Activated naive CD4-positive, alpha-beta T cell treated with anti-CD3 and anti-CD28 coated beads, Interleukin-2, amount 10 ng/mL, durations not matched to agents 7 days and 5 days (primary cell): ENCODE measurements around the gene SLC14A1.
A peak's percentile ranks its signal among the peaks of the same experiment; 100 is the strongest.

ENCODE experiments used
- CTCF ChIA-PET: fragments of 350-600 bp; sonication (Branson Sonifier 250); formaldehyde crosslinking; loops from one replicate; lab custom pipeline; 2021; ENCODE audit warnings: antibody characterized with exemption; lab: Charles Lee
- DNase-seq: peaks from one replicate; pipeline ENCODE4 v3.0.0-alpha.2; 2020
- H3K27ac Mint-ChIP-seq: one replicate; pipeline ENCODE4 v1.8.0; 2021; ENCODE audit warnings: mild to moderate bottlenecking, moderate library complexity, mixed read lengths
- H3K27me3 Mint-ChIP-seq: one replicate; pipeline ENCODE4 v1.8.0; 2021; ENCODE audit warnings: mild to moderate bottlenecking, mixed read lengths
- H3K36me3 Mint-ChIP-seq: one replicate; pipeline ENCODE4 v1.8.0; 2021; ENCODE audit warnings: mixed read lengths
- H3K4me1 Mint-ChIP-seq: one replicate; pipeline ENCODE4 v1.8.0; 2021; ENCODE audit warnings: mixed read lengths
- H3K4me3 Mint-ChIP-seq: one replicate; pipeline ENCODE4 v1.8.0; 2021; ENCODE audit warnings: mild to moderate bottlenecking, moderate library complexity, mixed read lengths
- H3K9me3 Mint-ChIP-seq: one replicate; pipeline ENCODE4 v1.8.0; 2021; ENCODE audit warnings: mixed read lengths

SLC14A1 gene

DNA sequence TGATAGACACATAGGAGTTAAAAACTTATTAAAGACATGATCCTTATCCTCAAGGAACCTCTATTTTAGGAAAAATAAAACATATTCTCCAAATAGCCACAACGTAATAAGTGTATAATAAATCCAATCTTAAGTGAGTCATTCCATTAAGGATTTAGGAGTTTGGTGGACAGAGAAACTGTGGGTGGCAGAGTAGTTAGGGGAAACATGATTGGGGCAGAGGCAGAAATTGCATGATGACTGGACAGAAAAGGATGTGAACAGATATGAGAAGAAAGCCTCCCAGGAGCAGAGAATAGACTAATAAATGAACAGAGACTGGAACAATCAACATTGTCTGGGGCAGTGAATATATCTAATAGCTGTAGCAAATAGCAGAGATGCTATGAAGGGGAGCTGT lies 53.4 kb downstream of the SLC14A1 start:
- H3K27ac Mint-ChIP-seq, result no peak overlapping the region
- H3K9me3 Mint-ChIP-seq, result no peaks in the 10 kb centered on the region
- DNase-seq, result no peak
- H3K36me3 Mint-ChIP-seq, result no peaks in the 10 kb centered on the region
- H3K4me1 Mint-ChIP-seq, result peaks cover 23% of the 10 kb centered on the region
- CTCF ChIA-PET, result no interaction called here
- peaks cover 48% of the 10 kb centered on the region for H3K27me3 Mint-ChIP-seq
- H3K4me3 Mint-ChIP-seq, result no peak overlapping the region

- H3K27ac Mint-ChIP-seq, result no peak overlapping the region
- H3K36me3 Mint-ChIP-seq, result no peaks in the 10 kb centered on the region
- H3K27me3 Mint-ChIP-seq, result peaks cover 40% of the 10 kb centered on the region
- H3K9me3 Mint-ChIP-seq, result no peaks in the 10 kb centered on the region
- CTCF ChIA-PET, result no interaction called here
- DNase-seq, result no peak
- H3K4me1 Mint-ChIP-seq, result peaks cover 7% of the 10 kb centered on the region
- H3K4me3 Mint-ChIP-seq, result no peak overlapping the region
These were observed 56.6 kb downstream of the SLC14A1 start for GRCh38 chr18:45780568-45780967.

GRCh38 chr18:45782662-45783061 lies 58.7 kb downstream of the SLC14A1 start:
- Mint-ChIP-seq H3K9me3 (no peaks in the 10 kb centered on the region), H3K27me3 (peaks cover 30% of the 10 kb centered on the region), H3K27ac (no peak overlapping the region), H3K36me3 (no peaks in the 10 kb centered on the region), H3K4me3 (no peak overlapping the region), H3K4me1 (peaks cover 2% of the 10 kb centered on the region)
- CTCF ChIA-PET, result no interaction called here
- no peak for DNase-seq

GRCh38 chr18:45783097-45784075 lies 59.4 kb downstream of the SLC14A1 start:
- H3K27ac Mint-ChIP-seq, result no peak overlapping the region
- H3K9me3 Mint-ChIP-seq, result no peaks in the 10 kb centered on the region
- peaks cover 2% of the 10 kb centered on the region for H3K4me1 Mint-ChIP-seq
- CTCF ChIA-PET, result no interaction called here
- H3K27me3 Mint-ChIP-seq, result peaks cover 26% of the 10 kb centered on the region
- H3K4me3 Mint-ChIP-seq, result no peak overlapping the region
- no peak for DNase-seq
- H3K36me3 Mint-ChIP-seq, result no peaks in the 10 kb centered on the region

GRCh38 chr18:45785134-45785533 lies 61.2 kb downstream of the SLC14A1 start:
- Mint-ChIP-seq H3K9me3 (no peaks in the 10 kb centered on the region), H3K27me3 (peaks cover 18% of the 10 kb centered on the region), H3K4me1 (peaks cover 2% of the 10 kb centered on the region), H3K27ac (no peak overlapping the region), H3K36me3 (no peaks in the 10 kb centered on the region), H3K4me3 (no peak overlapping the region)
- CTCF ChIA-PET, result no interaction called here
- DNase-seq, result peak; percentile 36

DNA sequence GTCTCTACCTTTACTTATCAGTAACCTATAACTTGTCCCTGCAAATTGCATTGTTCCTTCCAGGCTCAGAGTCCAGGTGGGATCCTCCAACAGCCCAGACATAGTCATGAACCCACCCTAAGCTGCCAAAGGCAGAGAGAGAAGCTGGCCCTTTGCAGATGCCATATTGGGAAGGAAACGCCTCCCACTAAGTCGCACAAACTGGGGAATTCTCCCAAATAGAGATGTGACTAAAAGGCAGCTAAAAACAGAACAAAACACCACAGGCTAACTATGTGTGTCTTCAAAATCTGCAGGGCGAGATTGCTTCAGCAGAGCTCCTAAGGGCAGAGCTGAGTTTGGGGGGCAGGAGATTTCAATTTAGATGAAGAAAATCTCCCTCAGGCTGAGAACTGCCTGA lies 63.0 kb downstream of the SLC14A1 start:
- Mint-ChIP-seq H3K9me3 (no peaks in the 10 kb centered on the region), H3K27me3 (peaks cover 16% of the 10 kb centered on the region), H3K36me3 (no peaks in the 10 kb centered on the region), H3K27ac (no peak overlapping the region), H3K4me3 (no peak overlapping the region), H3K4me1 (peaks cover 2% of the 10 kb centered on the region)
- CTCF ChIA-PET, result interaction anchor here (0.9 to 1.2 kb wide), 2 partner anchors 19 to 121 kb away, joined by 3 to 7 read pairs; no protein-coding TSS in a partner anchor
- DNase-seq, result no peak

DNA sequence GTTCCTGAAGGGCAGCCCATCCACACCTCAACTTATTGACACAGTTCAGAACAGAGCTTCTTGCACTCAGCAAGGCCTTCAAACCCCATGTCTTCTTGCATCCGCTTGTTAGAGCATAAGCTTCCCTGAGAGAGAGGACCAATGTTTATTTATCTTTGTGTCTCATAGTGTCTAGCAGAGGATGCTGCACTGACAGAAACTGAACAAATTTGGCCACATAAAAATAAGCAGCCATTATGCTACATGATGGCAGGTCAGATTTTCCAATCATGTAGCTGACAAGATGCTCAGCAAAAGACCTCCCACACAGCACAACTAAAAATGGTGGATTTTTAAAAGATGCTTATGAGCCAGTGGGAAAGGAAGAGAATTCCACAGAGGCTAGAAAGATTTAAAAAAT lies 63.4 kb downstream of the SLC14A1 start:
- Mint-ChIP-seq H3K4me3 (no peak overlapping the region), H3K36me3 (no peaks in the 10 kb centered on the region), H3K27ac (no peak overlapping the region), H3K4me1 (peaks cover 2% of the 10 kb centered on the region), H3K27me3 (peaks cover 15% of the 10 kb centered on the region), H3K9me3 (no peaks in the 10 kb centered on the region)
- CTCF ChIA-PET, result interaction anchor here (0.9 to 1.2 kb wide), 2 partner anchors 18 to 122 kb away, joined by 3 to 7 read pairs; no protein-coding TSS in a partner anchor
- no peak for DNase-seq

GRCh38 chr18:45788861-45789260 lies 64.9 kb downstream of the SLC14A1 start:
- Mint-ChIP-seq H3K9me3 (no peaks in the 10 kb centered on the region), H3K27me3 (peaks cover 12% of the 10 kb centered on the region), H3K27ac (no peak overlapping the region), H3K4me3 (no peak overlapping the region), H3K36me3 (no peaks in the 10 kb centered on the region), H3K4me1 (peaks cover 2% of the 10 kb centered on the region)
- DNase-seq, result no peak
- CTCF ChIA-PET, result no interaction called here

DNA sequence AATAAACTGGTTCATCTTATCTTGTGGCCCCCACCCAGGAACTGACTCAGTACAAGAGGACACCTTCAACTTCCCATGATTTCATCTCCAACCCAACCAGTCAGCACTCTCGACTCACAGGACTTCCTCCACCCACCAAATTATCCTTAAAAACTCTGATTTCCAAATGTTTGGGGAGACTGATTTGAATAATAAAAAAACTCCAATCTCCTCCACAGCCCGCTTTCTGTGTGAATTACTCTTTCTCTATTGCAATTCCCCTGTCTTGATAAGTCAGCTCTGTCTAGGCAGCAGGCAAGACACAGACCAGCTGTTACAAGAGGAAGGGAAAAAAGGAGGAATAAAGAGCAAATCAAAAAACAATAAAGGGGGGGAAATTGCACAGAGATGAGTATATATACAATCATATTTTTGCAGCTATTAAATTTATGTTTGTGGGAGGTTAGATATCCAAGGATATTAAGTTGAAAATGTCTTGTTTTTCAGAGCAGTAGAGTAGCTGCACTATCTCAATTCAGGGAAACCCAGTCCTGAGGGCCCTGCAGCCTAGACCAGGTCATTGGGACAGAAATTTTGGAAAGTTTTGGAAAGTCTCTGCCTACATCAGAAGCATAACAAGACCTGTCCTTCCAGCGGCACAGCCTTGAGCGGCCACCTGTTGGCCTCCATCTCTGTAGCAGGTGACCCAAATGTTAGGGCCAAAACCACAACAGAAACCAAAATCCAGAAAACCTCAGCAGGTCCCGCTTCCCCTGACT lies 68.7 kb downstream of the SLC14A1 start:
- no peak for DNase-seq
- Mint-ChIP-seq H3K9me3 (no peaks in the 10 kb centered on the region), H3K27me3 (peaks cover 6% of the 10 kb centered on the region), H3K27ac (no peak overlapping the region), H3K4me1 (no peaks in the 10 kb centered on the region), H3K36me3 (no peaks in the 10 kb centered on the region), H3K4me3 (no peak overlapping the region)
- CTCF ChIA-PET, result interaction anchor here (0.6 kb wide), 1 partner anchor 192 kb away, joined by 3 read pairs; no protein-coding TSS in a partner anchor

GRCh38 chr18:45793264-45793965 lies 69.4 kb downstream of the SLC14A1 start:
- CTCF ChIA-PET, result interaction anchor here (0.6 kb wide), 1 partner anchor 191 kb away, joined by 3 read pairs; no protein-coding TSS in a partner anchor
- no peak for DNase-seq
- H3K4me1 Mint-ChIP-seq, result no peaks in the 10 kb centered on the region
- H3K27ac Mint-ChIP-seq, result no peak overlapping the region
- H3K9me3 Mint-ChIP-seq, result peaks cover 2% of the 10 kb centered on the region
- peaks cover 6% of the 10 kb centered on the region for H3K27me3 Mint-ChIP-seq
- H3K36me3 Mint-ChIP-seq, result no peaks in the 10 kb centered on the region
- H3K4me3 Mint-ChIP-seq, result no peak overlapping the region

GRCh38 chr18:45801416-45802004 lies 77.5 kb downstream of the SLC14A1 start:
- H3K36me3 Mint-ChIP-seq, result no peaks in the 10 kb centered on the region
- peaks cover 26% of the 10 kb centered on the region for H3K27me3 Mint-ChIP-seq
- no peaks in the 10 kb centered on the region for H3K4me1 Mint-ChIP-seq
- peaks cover 5% of the 10 kb centered on the region for H3K9me3 Mint-ChIP-seq
- CTCF ChIA-PET, result no interaction called here
- H3K27ac Mint-ChIP-seq, result no peak overlapping the region
- no peak for DNase-seq
- H3K4me3 Mint-ChIP-seq, result no peak overlapping the region
